A549 treated with dexamethasone at 1 μM for 4 hours (cell line): ENCODE measurements around the gene MUC5AC. TPM values are rescaled to one million over a fixed set of nuclear protein-coding genes. Genes with fewer than 3 reads are reported as not detected.

Source experiments
- total RNA-seq: library from RNA; stranded (reverse); fragments of 200-300 nt; extraction: Qiagen RNA extraction; gene quantifications from 5 replicates; pipeline ENCODE4 v1.2.3, GENCODE V29; 2022

Gene MUC5AC
- 0.60 to 2.9 TPM (median 1.6 TPM) in 5 replicates for total RNA-seq

GRCh38 chr11:1157645-1158591 lies at the start of gene MUC5AC:
MUC5AC (plus strand) TSS chr11:1157953; CDS start chr11:1158000, 47 bp downstream.

GRCh38 chr11:1222491-1223345 lies 65.0 kb downstream of the MUC5AC start, which contains the start of gene MUC5B:
MUC5B (plus strand) TSS chr11:1223066; CDS start chr11:1223124, 58 bp downstream.

Other genes with a start within 250 kb of the MUC5AC start
- 69.7 to 78.1 TPM (median 73.9 TPM) in 5 replicates for gene CHID1, start 247.1 kb upstream of the MUC5AC start, total RNA-seq
- 28.0 to 43.8 TPM (median 38.8 TPM) in 5 replicates for gene AP2A2, start 232.1 kb upstream of the MUC5AC start, total RNA-seq
- 0.01 to 0.02 TPM in 2 of 5 replicates, not detected in the others for gene MUC6, start 121.2 kb upstream of the MUC5AC start, total RNA-seq
- 0.03 to 0.40 TPM (median 0.13 TPM) in 5 replicates for gene MUC2, start 83.1 kb upstream of the MUC5AC start, total RNA-seq
- gene MUC5B, start 65.1 kb downstream of the MUC5AC start, total RNA-seq: 1.1 to 4.5 TPM (median 2.4 TPM) in 5 replicates
- gene TOLLIP, start 151.7 kb downstream of the MUC5AC start, total RNA-seq: 35.7 to 50.2 TPM (median 48.3 TPM) in 5 replicates
- 3.9 to 7.2 TPM (median 5.8 TPM) in 5 replicates for gene BRSK2, start 232.0 kb downstream of the MUC5AC start, total RNA-seq